Activated naive CD8-positive, alpha-beta T cell treated with anti-CD3 and anti-CD28 coated beads, Interleukin-2, amount 50 U/mL, for 24 hours (primary cell): ENCODE measurements around the gene HCAR2.
"Not testable (repeated sequence)": the region's sequence is repeated elsewhere in the genome, so short reads cannot be mapped to it uniquely, and the experiment has no call there.

Experiments
- ATAC-seq: fragments of 150-1000 bp; cut with Tn5 transposase; one replicate; pipeline ENCODE4 v1.10.0; 2021
- DNase-seq: peaks from one replicate; pipeline ENCODE4 v3.0.0; 2021
- H3K27ac Mint-ChIP-seq: one replicate; pipeline ENCODE4 v1.8.0; 2021; ENCODE audit warnings: mild to moderate bottlenecking, mixed read lengths
- H3K27me3 Mint-ChIP-seq: one replicate; pipeline ENCODE4 v1.8.0; 2021; ENCODE audit warnings: mixed read lengths
- H3K36me3 Mint-ChIP-seq: one replicate; pipeline ENCODE4 v1.8.0; 2021; ENCODE audit warnings: low read depth, mixed read lengths
- H3K4me1 Mint-ChIP-seq: one replicate; pipeline ENCODE4 v1.8.0; 2021; ENCODE audit warnings: mixed read lengths
- H3K4me3 Mint-ChIP-seq: one replicate; pipeline ENCODE4 v1.8.0; 2021; ENCODE audit warnings: mild to moderate bottlenecking, moderate library complexity, mixed read lengths
- H3K9me3 Mint-ChIP-seq: one replicate; pipeline ENCODE4 v1.8.0; 2021; ENCODE audit warnings: mixed read lengths

The HCAR2 gene

GRCh38 chr12:122702890-122703611 is at the start of gene HCAR2:
TSS of gene HCAR2 (minus strand) at chr12:122703357. CDS start at chr12:122703283, 74 bp downstream.
- not testable (repeated sequence) for H3K27ac Mint-ChIP-seq, DNase-seq, H3K36me3 Mint-ChIP-seq, H3K4me3 Mint-ChIP-seq, ATAC-seq, H3K27me3 Mint-ChIP-seq, H3K4me1 Mint-ChIP-seq, H3K9me3 Mint-ChIP-seq

- Mint-ChIP-seq H3K27me3 (no peaks in the 10 kb centered on the region), H3K4me3 (peak within 1 kb of the TSS; percentile 88), H3K27ac (peak within 1 kb of the TSS; percentile 90), H3K4me1 (peaks cover 44% of the 10 kb centered on the region), H3K36me3 (peaks cover 41% of the 10 kb centered on the region), H3K9me3 (no peaks in the 10 kb centered on the region)
- ATAC-seq (peak; percentile 98), DNase-seq (peak; percentile 100)
These were observed 49.5 kb upstream of the HCAR2 start, which contains the start of gene DENR for GRCh38 chr12:122752464-122753318. TSS of gene DENR (plus strand) at chr12:122752824. CDS start at chr12:122753702, 878 bp downstream.

GRCh38 chr12:122750781-122751515 is 47.8 kb upstream of the HCAR2 start:
- Mint-ChIP-seq H3K4me1 (peaks cover 33% of the 10 kb centered on the region), H3K4me3 (peak overlapping the region; percentile 88), H3K36me3 (peaks cover 27% of the 10 kb centered on the region)
- not testable (repeated sequence) for DNase-seq, ATAC-seq, H3K9me3 Mint-ChIP-seq, H3K27me3 Mint-ChIP-seq, H3K27ac Mint-ChIP-seq

GRCh38 chr12:122749569-122750332 is 46.6 kb upstream of the HCAR2 start:
- DNase-seq, result no peak
- Mint-ChIP-seq H3K27ac (peak overlapping the region; percentile 4), H3K36me3 (peaks cover 16% of the 10 kb centered on the region), H3K4me1 (peaks cover 25% of the 10 kb centered on the region), H3K9me3 (no peaks in the 10 kb centered on the region), H3K27me3 (no peaks in the 10 kb centered on the region), H3K4me3 (no peak overlapping the region)
- ATAC-seq, result no peak

GRCh38 chr12:122747224-122748135 is 44.3 kb upstream of the HCAR2 start:
- no peak for ATAC-seq
- H3K27me3 Mint-ChIP-seq, result no peaks in the 10 kb centered on the region
- H3K27ac Mint-ChIP-seq, result no peak overlapping the region
- no peak overlapping the region for H3K4me3 Mint-ChIP-seq
- H3K9me3 Mint-ChIP-seq, result no peaks in the 10 kb centered on the region
- peaks cover 10% of the 10 kb centered on the region for H3K4me1 Mint-ChIP-seq
- no peak for DNase-seq
- no peaks in the 10 kb centered on the region for H3K36me3 Mint-ChIP-seq

GRCh38 chr12:122743895-122744525 is 40.9 kb upstream of the HCAR2 start:
- Mint-ChIP-seq H3K27me3 (no peaks in the 10 kb centered on the region), H3K9me3 (no peaks in the 10 kb centered on the region), H3K4me1 (peaks cover 3% of the 10 kb centered on the region), H3K36me3 (no peaks in the 10 kb centered on the region), H3K4me3 (no peak overlapping the region), H3K27ac (no peak overlapping the region)
- ATAC-seq, result no peak
- no peak for DNase-seq

- H3K4me1 Mint-ChIP-seq, result peaks cover 7% of the 10 kb centered on the region
These were observed 37.2 kb upstream of the HCAR2 start for GRCh38 chr12:122740351-122740750.

GRCh38 chr12:122738571-122738970 is 35.4 kb upstream of the HCAR2 start:
- ATAC-seq (no peak), DNase-seq (no peak)
- H3K36me3 Mint-ChIP-seq, result no peaks in the 10 kb centered on the region
- no peak overlapping the region for H3K4me3 Mint-ChIP-seq
- H3K4me1 Mint-ChIP-seq, result peaks cover 15% of the 10 kb centered on the region
- H3K27me3 Mint-ChIP-seq, result no peaks in the 10 kb centered on the region
- no peak overlapping the region for H3K27ac Mint-ChIP-seq
- no peaks in the 10 kb centered on the region for H3K9me3 Mint-ChIP-seq

More at GRCh38 chr12:122740351-122740750, 37.2 kb upstream of the HCAR2 start:
- no peak for DNase-seq
- no peaks in the 10 kb centered on the region for H3K36me3 Mint-ChIP-seq
- no peak for ATAC-seq
- H3K27me3 Mint-ChIP-seq, result no peaks in the 10 kb centered on the region
- H3K27ac Mint-ChIP-seq, result no peak overlapping the region
- no peak overlapping the region for H3K4me3 Mint-ChIP-seq
- H3K9me3 Mint-ChIP-seq, result no peaks in the 10 kb centered on the region

GRCh38 chr12:122732611-122733010 is 29.5 kb upstream of the HCAR2 start:
- H3K9me3 Mint-ChIP-seq, result peaks cover 6% of the 10 kb centered on the region
- ATAC-seq, result no peak
- peak overlapping the region; percentile 86 for H3K27ac Mint-ChIP-seq
- H3K4me1 Mint-ChIP-seq, result peaks cover 59% of the 10 kb centered on the region
- H3K27me3 Mint-ChIP-seq, result no peaks in the 10 kb centered on the region
- DNase-seq, result no peak
- peaks cover 3% of the 10 kb centered on the region for H3K36me3 Mint-ChIP-seq
- no peak overlapping the region for H3K4me3 Mint-ChIP-seq

GRCh38 chr12:122732170-122732569 is 29.0 kb upstream of the HCAR2 start:
- no peak for DNase-seq
- Mint-ChIP-seq H3K36me3 (peaks cover 3% of the 10 kb centered on the region), H3K27ac (peak overlapping the region; percentile 86), H3K9me3 (peaks cover 6% of the 10 kb centered on the region), H3K4me1 (peaks cover 60% of the 10 kb centered on the region), H3K4me3 (no peak overlapping the region), H3K27me3 (no peaks in the 10 kb centered on the region)
- ATAC-seq, result no peak

GRCh38 chr12:122730215-122731014 is 27.3 kb upstream of the HCAR2 start, which contains the start of gene HCAR1:
TSS of gene HCAR1 (minus strand) at chr12:122730844. CDS start at chr12:122730339, 505 bp downstream.
- peak within 1 kb of the TSS; percentile 41 for H3K27ac Mint-ChIP-seq
- peak within 1 kb of the TSS; percentile 26 for H3K4me3 Mint-ChIP-seq
- H3K9me3 Mint-ChIP-seq, result peaks cover 6% of the 10 kb centered on the region
- H3K4me1 Mint-ChIP-seq, result peaks cover 69% of the 10 kb centered on the region
- ATAC-seq, result peak; percentile 67
- no peaks in the 10 kb centered on the region for H3K27me3 Mint-ChIP-seq
- peak; percentile 50 for DNase-seq
- H3K36me3 Mint-ChIP-seq, result peaks cover 3% of the 10 kb centered on the region

GRCh38 chr12:122729583-122730214 is 26.5 kb upstream of the HCAR2 start:
- DNase-seq, result no peak
- peak overlapping the region; percentile 41 for H3K27ac Mint-ChIP-seq
- H3K27me3 Mint-ChIP-seq, result no peaks in the 10 kb centered on the region
- H3K9me3 Mint-ChIP-seq, result peaks cover 6% of the 10 kb centered on the region
- H3K4me3 Mint-ChIP-seq, result peak overlapping the region; percentile 26
- H3K36me3 Mint-ChIP-seq, result peaks cover 3% of the 10 kb centered on the region
- H3K4me1 Mint-ChIP-seq, result peaks cover 76% of the 10 kb centered on the region
- no peak for ATAC-seq
